Measurements from ENCODE around the gene TUB. TPM values are rescaled to one million over a fixed set of nuclear protein-coding genes. Genes with fewer than 3 reads are reported as not detected.

TUB gene
- total and polyA plus RNA-seq, 2 donors (not counting 1 experiment from before 2014, with no cell fraction given), result 0.06 to 0.10 TPM

DNA sequence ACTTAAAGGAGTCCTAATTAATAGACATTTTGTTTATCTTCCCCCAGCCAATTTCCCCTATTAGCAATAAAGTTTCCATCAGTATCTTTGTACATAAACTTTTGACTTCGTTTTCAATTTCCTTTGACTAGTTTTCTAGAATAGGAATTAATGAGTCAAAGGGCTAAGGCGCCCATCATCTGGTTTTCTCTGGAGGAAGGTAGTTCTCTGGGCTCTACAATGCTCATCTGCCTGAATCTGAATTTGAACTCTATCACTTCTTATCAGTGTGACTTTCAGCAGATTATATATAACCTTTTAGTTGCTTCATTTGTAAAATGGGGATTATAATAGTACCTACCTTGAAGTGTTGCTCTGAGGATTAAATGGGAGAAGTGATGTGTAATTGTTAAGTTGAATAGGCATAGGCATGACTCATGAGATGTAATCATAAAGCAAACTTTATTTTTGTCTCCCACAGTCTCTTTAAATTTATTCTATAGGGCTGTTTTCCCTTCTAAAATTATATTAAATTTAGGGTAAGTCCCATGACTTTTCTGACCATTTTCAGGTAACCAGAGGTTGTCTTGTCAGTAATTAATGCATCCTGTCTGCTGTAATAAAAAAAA lies 5.8 kb upstream of the TUB start:
- Histone ChIP-seq H3K4me2 (replicated peaks; ENCODE audit: low read depth, low read length, poor library complexity, severe bottlenecking) (no peak overlapping the region), H3K4me1 (ENCODE audit: control insufficient read depth in 2 of 2, insufficient read depth in 2 of 2, low read length in 2 of 2) (peaks cover 5 to 7% of the 10 kb centered on the region in 2 donors), H3K9me3 (ENCODE audit: control extremely low read depth in 1 of 3, control insufficient read depth in 2 of 3, insufficient read depth in 1 of 3, low read length in 2 of 3) (peaks cover 0 to 2% (median 0%) of the 10 kb centered on the region in 3 donors), H3K27ac (ENCODE audit: low read length in 2 of 2) (no peak overlapping the region), H3K27me3 (replicated peaks in 1 of 4; ENCODE audit: control extremely low read depth in 1 of 4, control insufficient read depth in 3 of 4, insufficient read depth in 4 of 4, low read length in 3 of 4) (peaks cover 0 to 15% (median under 1%) of the 10 kb centered on the region in 4 experiments), H3K4me3 (ENCODE audit: control extremely low read depth in 1 of 5, extremely low read depth in 1 of 5, insufficient read depth in 1 of 5, low read depth in 2 of 5, low read length in 4 of 5) (no peak overlapping the region), H3K36me3 (replicated peaks in 1 of 2; ENCODE audit: control extremely low read depth in 1 of 2, control insufficient read depth in 1 of 2, extremely low read depth in 1 of 2, insufficient read depth in 2 of 2, low read length in 1 of 2) (no peaks in the 10 kb centered on the region), H4K20me1 (ENCODE audit: control insufficient read depth, insufficient read depth, low read length, poor library complexity, severe bottlenecking) (no peaks in the 10 kb centered on the region), H3K9ac (ENCODE audit: low read length) (no peak overlapping the region), H3K79me2 (ENCODE audit: control insufficient read depth, insufficient read depth, low read length) (no peaks in the 10 kb centered on the region), H2AFZ (ENCODE audit: insufficient read depth, low read depth, low read length, poor library complexity, severe bottlenecking) (no peak overlapping the region)
- H3K27me3 Mint-ChIP-seq, result peaks cover 42% of the 10 kb centered on the region
- CTCF ChIA-PET, result no interaction called here
- peaks cover 2% of the 10 kb centered on the region for H3K4me1 Mint-ChIP-seq
- TF ChIP-seq CTCF (IDR thresholded peaks at IDR 0.05) (no peak), EZH2 (IDR thresholded peaks at IDR 0.05; ENCODE audit: borderline replicate concordance, insufficient read depth, low read depth, low read length, poor library complexity, severe bottlenecking) (no peak)
- intact Hi-C loops (cut with micrococcal nuclease), result no loop called here
- H3K9me3 Mint-ChIP-seq (ENCODE audit: insufficient read depth), result no peaks in the 10 kb centered on the region
- ATAC-seq (ENCODE audit: low read depth) (no peak), DNase-seq (no peak)
- H3K4me3 Mint-ChIP-seq, result no peak overlapping the region
- POLR2A ChIA-PET, result no interaction called here
- H3K27ac Mint-ChIP-seq, result no peak overlapping the region
- WGBS (ENCODE audit: insufficient coverage), result no CpG with 5 or more reads among the region's 2 CpGs

- CTCF ChIA-PET, result interaction anchor here (0.7 kb wide), 1 partner anchor 24 kb away, joined by 3 read pairs; no protein-coding TSS in a partner anchor
- peaks cover 54% of the 10 kb centered on the region for H3K27me3 Mint-ChIP-seq
- WGBS (ENCODE audit: insufficient coverage), result 98% methylated on average over 4 of the region's 4 CpGs
These were observed 1.8 kb upstream of the TUB start for GRCh38 chr11:8079111-8079675.

More at GRCh38 chr11:8079111-8079675, 1.8 kb upstream of the TUB start:
- POLR2A ChIA-PET, result no interaction called here
- H3K9ac ChIP-seq (ENCODE audit: low read length), result no peak overlapping the region
- no peaks in the 10 kb centered on the region for H3K36me3 ChIP-seq (replicated peaks in 1 of 2; ENCODE audit: control extremely low read depth in 1 of 2, control insufficient read depth in 1 of 2, extremely low read depth in 1 of 2, insufficient read depth in 2 of 2, low read length in 1 of 2)
- no peak overlapping the region for H3K4me2 ChIP-seq (replicated peaks; ENCODE audit: low read depth, low read length, poor library complexity, severe bottlenecking)
- Mint-ChIP-seq H3K4me1 (peaks cover 10% of the 10 kb centered on the region), H3K4me3 (peak overlapping the region; percentile 24), H3K27ac (no peak overlapping the region), H3K9me3 (ENCODE audit: insufficient read depth) (no peaks in the 10 kb centered on the region)
- no peak overlapping the region for H2AFZ ChIP-seq (ENCODE audit: insufficient read depth, low read depth, low read length, poor library complexity, severe bottlenecking)
- intact Hi-C loops (cut with micrococcal nuclease), result no loop called here
- DNase-seq, result no peak
- peaks cover 0 to 2% (median 0%) of the 10 kb centered on the region in 3 donors for H3K9me3 ChIP-seq (ENCODE audit: control extremely low read depth in 1 of 3, control insufficient read depth in 2 of 3, insufficient read depth in 1 of 3, low read length in 2 of 3)
- ATAC-seq (ENCODE audit: low read depth), result no peak
- peaks cover 11 to 12% of the 10 kb centered on the region in 2 donors for H3K4me1 ChIP-seq (ENCODE audit: control insufficient read depth in 2 of 2, insufficient read depth in 2 of 2, low read length in 2 of 2)
- no peaks in the 10 kb centered on the region for H3K79me2 ChIP-seq (ENCODE audit: control insufficient read depth, insufficient read depth, low read length)
- no peak overlapping the region for H3K27ac ChIP-seq (ENCODE audit: low read length in 2 of 2)
- H3K27me3 ChIP-seq (replicated peaks in 1 of 4; ENCODE audit: control extremely low read depth in 1 of 4, control insufficient read depth in 3 of 4, insufficient read depth in 4 of 4, low read length in 3 of 4), result peaks cover 0 to 43% (median 16%) of the 10 kb centered on the region in 4 experiments
- no peaks in the 10 kb centered on the region for H4K20me1 ChIP-seq (ENCODE audit: control insufficient read depth, insufficient read depth, low read length, poor library complexity, severe bottlenecking)
- TF ChIP-seq EZH2 (IDR thresholded peaks at IDR 0.05; ENCODE audit: borderline replicate concordance, insufficient read depth, low read depth, low read length, poor library complexity, severe bottlenecking) (no peak), CTCF (IDR thresholded peaks at IDR 0.05) (no peak)
- no peak overlapping the region for H3K4me3 ChIP-seq (ENCODE audit: control extremely low read depth in 1 of 5, extremely low read depth in 1 of 5, insufficient read depth in 1 of 5, low read depth in 2 of 5, low read length in 4 of 5)

Data from B cell (primary cell).